Measurements from ENCODE around the gene ZNF362. TPM values are rescaled to one million over a fixed set of nuclear protein-coding genes. Genes with fewer than 3 reads are reported as not detected.

Gene ZNF362
- total RNA-seq, 1 experiment from 2014 or later = 10.8 TPM

DNA sequence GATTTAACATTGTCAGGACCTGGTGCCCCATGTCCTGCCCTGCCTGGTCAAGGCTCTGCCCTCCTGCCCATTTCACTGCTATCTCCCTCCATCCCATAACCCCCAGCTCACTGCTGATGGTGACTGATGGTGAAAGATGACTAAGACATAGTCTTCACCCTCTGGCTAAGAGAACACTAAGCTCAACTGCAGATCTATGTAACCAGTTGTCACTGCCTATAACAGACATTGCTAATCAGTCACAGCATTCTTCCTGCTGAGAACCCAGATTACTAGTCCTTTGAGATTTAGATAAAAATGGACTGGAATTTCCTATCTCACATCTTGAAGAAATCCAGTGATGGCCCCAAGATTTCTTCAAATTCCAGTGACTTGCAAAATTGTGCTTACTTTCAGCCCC is 8.0 kb upstream of the ZNF362 start:
- H2AFZ ChIP-seq (ENCODE audit: low read length) = no peak overlapping the region
- no peaks in the 10 kb centered on the region for H3F3A ChIP-seq (ENCODE audit: low read length, unreplicated experiment)
- H3K4me2 ChIP-seq (ENCODE audit: low read length) = no peak overlapping the region
- H3K9me3 ChIP-seq (ENCODE audit: low read length) = no peaks in the 10 kb centered on the region
- CTCF ChIA-PET = interaction anchor here (1.0 kb wide), 1 partner anchor 47 kb away, joined by 3 read pairs; no protein-coding TSS in a partner anchor
- intact Hi-C loops (cut with micrococcal nuclease) = no loop called here
- no peak overlapping the region for H3K4me3 ChIP-seq (ENCODE audit: low read length)
- H3K79me2 ChIP-seq (ENCODE audit: low read length) = no peaks in the 10 kb centered on the region
- POLR2A ChIA-PET (ENCODE audit: unreplicated experiment) = no interaction called here
- BruUV-seq (replicated peaks) = no TSS peak
- DNase-seq (peak; percentile 5), ATAC-seq (no peak)
- no peak overlapping the region for H3K27ac ChIP-seq (ENCODE audit: low read length)
- no peaks in the 10 kb centered on the region for H3K27me3 ChIP-seq (ENCODE audit: low read length)
- peaks cover 13% of the 10 kb centered on the region for H3K4me1 ChIP-seq (ENCODE audit: insufficient read depth, low read length)
- H3K9ac ChIP-seq (ENCODE audit: low read length) = no peak overlapping the region
- H3K9me2 ChIP-seq (replicated peaks; ENCODE audit: low read length) = no peaks in the 10 kb centered on the region
- no peaks in the 10 kb centered on the region for H4K20me1 ChIP-seq (ENCODE audit: low read length)
- no peaks in the 10 kb centered on the region for H3K36me3 ChIP-seq (ENCODE audit: low read depth, low read length)
- TF ChIP-seq, protein P1, sequence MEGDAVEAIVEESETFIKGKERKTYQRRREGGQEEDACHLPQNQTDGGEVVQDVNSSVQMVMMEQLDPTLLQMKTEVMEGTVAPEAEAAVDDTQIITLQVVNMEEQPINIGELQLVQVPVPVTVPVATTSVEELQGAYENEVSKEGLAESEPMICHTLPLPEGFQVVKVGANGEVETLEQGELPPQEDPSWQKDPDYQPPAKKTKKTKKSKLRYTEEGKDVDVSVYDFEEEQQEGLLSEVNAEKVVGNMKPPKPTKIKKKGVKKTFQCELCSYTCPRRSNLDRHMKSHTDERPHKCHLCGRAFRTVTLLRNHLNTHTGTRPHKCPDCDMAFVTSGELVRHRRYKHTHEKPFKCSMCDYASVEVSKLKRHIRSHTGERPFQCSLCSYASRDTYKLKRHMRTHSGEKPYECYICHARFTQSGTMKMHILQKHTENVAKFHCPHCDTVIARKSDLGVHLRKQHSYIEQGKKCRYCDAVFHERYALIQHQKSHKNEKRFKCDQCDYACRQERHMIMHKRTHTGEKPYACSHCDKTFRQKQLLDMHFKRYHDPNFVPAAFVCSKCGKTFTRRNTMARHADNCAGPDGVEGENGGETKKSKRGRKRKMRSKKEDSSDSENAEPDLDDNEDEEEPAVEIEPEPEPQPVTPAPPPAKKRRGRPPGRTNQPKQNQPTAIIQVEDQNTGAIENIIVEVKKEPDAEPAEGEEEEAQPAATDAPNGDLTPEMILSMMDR (conservative IDR thresholded peaks at IDR 0.05; ENCODE audit: low read depth, low read length) = no peak
- TF ChIP-seq EZH2phosphoT487 (IDR thresholded peaks at IDR 0.05; ENCODE audit: borderline replicate concordance, low read length) = no peak
- TF ChIP-seq EZH2 (IDR thresholded peaks at IDR 0.05; ENCODE audit: low read length, unreplicated experiment) = no peak

DNA sequence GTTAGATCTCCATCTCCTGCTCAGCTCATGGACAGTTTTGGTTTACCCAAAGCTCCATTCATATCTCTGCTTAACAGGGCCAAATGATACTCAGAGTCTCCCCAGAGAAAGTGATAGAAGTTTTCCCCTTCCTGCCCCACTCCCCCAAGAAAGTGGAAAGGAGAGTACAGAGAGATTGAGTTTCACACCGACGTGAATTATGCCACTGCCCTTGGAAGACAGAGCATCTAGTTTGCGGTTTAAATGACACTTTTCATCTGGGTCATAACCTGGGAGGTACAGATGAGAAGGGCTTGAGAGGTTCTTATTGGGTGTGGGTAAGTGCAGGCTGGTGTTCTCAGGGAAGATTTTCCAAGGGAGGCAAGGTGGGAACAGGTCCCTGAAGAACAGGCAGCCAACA is 6.9 kb upstream of the ZNF362 start:
- H3K27me3 ChIP-seq (ENCODE audit: low read length) = no peaks in the 10 kb centered on the region
- H3K27ac ChIP-seq (ENCODE audit: low read length) = no peak overlapping the region
- ChIA-PET POLR2A (ENCODE audit: unreplicated experiment) (no interaction called here), CTCF (no interaction called here)
- no peak overlapping the region for H3K9ac ChIP-seq (ENCODE audit: low read length)
- BruUV-seq (replicated peaks) = no TSS peak
- H3K79me2 ChIP-seq (ENCODE audit: low read length) = no peaks in the 10 kb centered on the region
- no peak for ATAC-seq
- H3K4me3 ChIP-seq (ENCODE audit: low read length) = no peak overlapping the region
- no peaks in the 10 kb centered on the region for H3K36me3 ChIP-seq (ENCODE audit: low read depth, low read length)
- H3K4me1 ChIP-seq (ENCODE audit: insufficient read depth, low read length) = peaks cover 5% of the 10 kb centered on the region
- H3K9me2 ChIP-seq (replicated peaks; ENCODE audit: low read length) = no peaks in the 10 kb centered on the region
- no peak overlapping the region for H3K4me2 ChIP-seq (ENCODE audit: low read length)
- TF ChIP-seq, protein P1 (conservative IDR thresholded peaks at IDR 0.05; ENCODE audit: low read depth, low read length) = no peak
- TF ChIP-seq EZH2 (IDR thresholded peaks at IDR 0.05; ENCODE audit: low read length, unreplicated experiment) = no peak
- no peak for TF ChIP-seq EZH2phosphoT487 (IDR thresholded peaks at IDR 0.05; ENCODE audit: borderline replicate concordance, low read length)
- no peaks in the 10 kb centered on the region for H3F3A ChIP-seq (ENCODE audit: low read length, unreplicated experiment)
- H3K9me3 ChIP-seq (ENCODE audit: low read length) = no peaks in the 10 kb centered on the region
- no peak overlapping the region for H2AFZ ChIP-seq (ENCODE audit: low read length)
- no peaks in the 10 kb centered on the region for H4K20me1 ChIP-seq (ENCODE audit: low read length)
- intact Hi-C loops (cut with micrococcal nuclease) = no loop called here
- no peak for DNase-seq

DNA sequence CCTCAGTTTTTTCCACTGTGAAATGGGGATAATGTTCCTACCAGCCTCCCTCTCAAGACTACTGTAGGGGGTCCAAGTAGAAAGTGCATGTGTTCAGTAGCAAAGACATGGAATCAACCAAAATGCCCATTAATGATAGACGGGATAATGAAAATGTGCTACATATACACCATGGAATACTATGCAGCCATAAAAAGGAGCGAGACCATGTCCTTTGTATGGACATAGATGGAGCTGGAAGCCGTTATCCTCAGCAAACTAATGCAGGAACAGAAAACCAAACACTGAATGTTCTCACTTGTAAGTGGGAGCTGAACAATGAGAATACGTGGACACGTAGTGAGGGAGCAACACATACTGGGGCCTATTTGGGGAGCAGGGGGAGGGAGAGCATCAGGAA is 6.1 kb upstream of the ZNF362 start:
- Histone ChIP-seq H3K4me1 (ENCODE audit: insufficient read depth, low read length) (no peaks in the 10 kb centered on the region), H3K9me2 (replicated peaks; ENCODE audit: low read length) (no peaks in the 10 kb centered on the region), H3K9ac (ENCODE audit: low read length) (no peak overlapping the region), H4K20me1 (ENCODE audit: low read length) (no peaks in the 10 kb centered on the region), H3K27ac (ENCODE audit: low read length) (no peak overlapping the region), H2AFZ (ENCODE audit: low read length) (no peak overlapping the region), H3K9me3 (ENCODE audit: low read length) (no peaks in the 10 kb centered on the region), H3K4me2 (ENCODE audit: low read length) (no peak overlapping the region), H3K79me2 (ENCODE audit: low read length) (no peaks in the 10 kb centered on the region), H3K27me3 (ENCODE audit: low read length) (no peaks in the 10 kb centered on the region), H3F3A (ENCODE audit: low read length, unreplicated experiment) (no peaks in the 10 kb centered on the region), H3K36me3 (ENCODE audit: low read depth, low read length) (no peaks in the 10 kb centered on the region), H3K4me3 (ENCODE audit: low read length) (no peak overlapping the region)
- DNase-seq (no peak), ATAC-seq (no peak)
- no TSS peak for BruUV-seq (replicated peaks)
- ChIA-PET POLR2A (ENCODE audit: unreplicated experiment) (no interaction called here), CTCF (no interaction called here)
- intact Hi-C loops (cut with micrococcal nuclease) = no loop called here
- no peak for TF ChIP-seq EZH2phosphoT487 (IDR thresholded peaks at IDR 0.05; ENCODE audit: borderline replicate concordance, low read length)
- no peak for TF ChIP-seq EZH2 (IDR thresholded peaks at IDR 0.05; ENCODE audit: low read length, unreplicated experiment)
- TF ChIP-seq, protein P1 (conservative IDR thresholded peaks at IDR 0.05; ENCODE audit: low read depth, low read length) = no peak
